ENCODE data around the gene MSRB3.

MSRB3 gene

GRCh38 chr12:65278576-65279368 lies at the start of gene MSRB3:
TSS of gene MSRB3 (plus strand) at chr12:65278683. CDS start at chr12:65308580, 29,897 bp downstream.
- Histone ChIP-seq H3K9ac (ENCODE audit: insufficient read length) (peak within 1 kb of the TSS; percentile 67), H3K27ac (no peak within 1 kb of the TSS), H3K4me3 (peak within 1 kb of the TSS; percentile 78), H3K36me3 (ENCODE audit: insufficient read depth, low read length) (no peaks in the 10 kb centered on the region), H3K9me3 (ENCODE audit: low read depth, low read length) (no peaks in the 10 kb centered on the region)
- no peak for DNase-seq (ENCODE audit: low read depth, low spot score)
- TF ChIP-seq EZH2 (IDR thresholded peaks at IDR 0.05) = no peak
- no peak for TF ChIP-seq POLR2AphosphoS5 (IDR thresholded peaks at IDR 0.05; ENCODE audit: borderline replicate concordance, low read depth, low read length)
- TF ChIP-seq FOXP2 (optimal IDR thresholded peaks at IDR 0.05; ENCODE audit: control extremely low read depth, extremely low read length, insufficient read depth) = no peak

- Histone ChIP-seq H3K4me3 (no peak overlapping the region), H3K36me3 (ENCODE audit: insufficient read depth, low read length) (peaks cover 25% of the 10 kb centered on the region), H3K27ac (no peak overlapping the region), H3K9me3 (ENCODE audit: low read depth, low read length) (peaks cover 8% of the 10 kb centered on the region; the same call in 1 of the 2 replicates), H3K9ac (ENCODE audit: insufficient read length) (no peak overlapping the region)
- no peak for TF ChIP-seq POLR2AphosphoS5 (IDR thresholded peaks at IDR 0.05; ENCODE audit: borderline replicate concordance, low read depth, low read length)
- TF ChIP-seq EZH2 (IDR thresholded peaks at IDR 0.05) = no peak
- TF ChIP-seq FOXP2 (optimal IDR thresholded peaks at IDR 0.05; ENCODE audit: control extremely low read depth, extremely low read length, insufficient read depth) = no peak
- DNase-seq (ENCODE audit: low read depth, low spot score) = no peak
Measured at GRCh38 chr12:65229441-65229840, 49.0 kb upstream of the MSRB3 start.

- Histone ChIP-seq H3K36me3 (ENCODE audit: insufficient read depth, low read length) (peaks cover 17% of the 10 kb centered on the region), H3K9ac (ENCODE audit: insufficient read length) (no peak overlapping the region)
Measured at GRCh38 chr12:65232476-65233077, 45.9 kb upstream of the MSRB3 start.

GRCh38 chr12:65237153-65237552 lies 41.3 kb upstream of the MSRB3 start:
- no peaks in the 10 kb centered on the region for H3K9me3 ChIP-seq (ENCODE audit: low read depth, low read length)
- H3K4me3 ChIP-seq = no peak overlapping the region
- no peak for TF ChIP-seq POLR2AphosphoS5 (IDR thresholded peaks at IDR 0.05; ENCODE audit: borderline replicate concordance, low read depth, low read length)
- TF ChIP-seq FOXP2 (optimal IDR thresholded peaks at IDR 0.05; ENCODE audit: control extremely low read depth, extremely low read length, insufficient read depth) = no peak
- no peak for TF ChIP-seq EZH2 (IDR thresholded peaks at IDR 0.05)
- H3K36me3 ChIP-seq (ENCODE audit: insufficient read depth, low read length) = peaks cover 11% of the 10 kb centered on the region
- no peak overlapping the region for H3K27ac ChIP-seq
- no peak overlapping the region for H3K9ac ChIP-seq (ENCODE audit: insufficient read length)
- no peak for DNase-seq (ENCODE audit: low read depth, low spot score)

More at GRCh38 chr12:65232476-65233077, 45.9 kb upstream of the MSRB3 start:
- DNase-seq (ENCODE audit: low read depth, low spot score) = peak; percentile 5
- no peak overlapping the region for H3K4me3 ChIP-seq
- H3K9me3 ChIP-seq (ENCODE audit: low read depth, low read length) = peaks cover 8% of the 10 kb centered on the region; the same call in 1 of the 2 replicates
- H3K27ac ChIP-seq = no peak overlapping the region
- no peak for TF ChIP-seq POLR2AphosphoS5 (IDR thresholded peaks at IDR 0.05; ENCODE audit: borderline replicate concordance, low read depth, low read length)
- no peak for TF ChIP-seq FOXP2 (optimal IDR thresholded peaks at IDR 0.05; ENCODE audit: control extremely low read depth, extremely low read length, insufficient read depth)
- no peak for TF ChIP-seq EZH2 (IDR thresholded peaks at IDR 0.05)

GRCh38 chr12:65238609-65239008 lies 39.9 kb upstream of the MSRB3 start:
- no peak for TF ChIP-seq EZH2 (IDR thresholded peaks at IDR 0.05)
- no peak for TF ChIP-seq POLR2AphosphoS5 (IDR thresholded peaks at IDR 0.05; ENCODE audit: borderline replicate concordance, low read depth, low read length)
- no peak for TF ChIP-seq FOXP2 (optimal IDR thresholded peaks at IDR 0.05; ENCODE audit: control extremely low read depth, extremely low read length, insufficient read depth)
- DNase-seq (ENCODE audit: low read depth, low spot score) = no peak
- Histone ChIP-seq H3K4me3 (no peak overlapping the region), H3K27ac (no peak overlapping the region), H3K36me3 (ENCODE audit: insufficient read depth, low read length) (peaks cover 19% of the 10 kb centered on the region), H3K9ac (ENCODE audit: insufficient read length) (no peak overlapping the region), H3K9me3 (ENCODE audit: low read depth, low read length) (no peaks in the 10 kb centered on the region)

GRCh38 chr12:65248656-65249633 lies 29.5 kb upstream of the MSRB3 start:
- DNase-seq (ENCODE audit: low read depth, low spot score) = no peak
- no peak overlapping the region for H3K9ac ChIP-seq (ENCODE audit: insufficient read length)
- H3K4me3 ChIP-seq = no peak overlapping the region
- no peak for TF ChIP-seq POLR2AphosphoS5 (IDR thresholded peaks at IDR 0.05; ENCODE audit: borderline replicate concordance, low read depth, low read length)
- peaks cover 20% of the 10 kb centered on the region for H3K36me3 ChIP-seq (ENCODE audit: insufficient read depth, low read length)
- no peak overlapping the region for H3K27ac ChIP-seq
- H3K9me3 ChIP-seq (ENCODE audit: low read depth, low read length) = no peaks in the 10 kb centered on the region

GRCh38 chr12:65252515-65252914 lies 26.0 kb upstream of the MSRB3 start:
- no peak for DNase-seq (ENCODE audit: low read depth, low spot score)
- Histone ChIP-seq H3K9ac (ENCODE audit: insufficient read length) (no peak overlapping the region), H3K27ac (no peak overlapping the region), H3K36me3 (ENCODE audit: insufficient read depth, low read length) (peaks cover 3% of the 10 kb centered on the region; the same call in 1 of the 2 replicates), H3K9me3 (ENCODE audit: low read depth, low read length) (no peaks in the 10 kb centered on the region), H3K4me3 (no peak overlapping the region)
- TF ChIP-seq EZH2 (IDR thresholded peaks at IDR 0.05) (no peak), FOXP2 (optimal IDR thresholded peaks at IDR 0.05; ENCODE audit: control extremely low read depth, extremely low read length, insufficient read depth) (no peak), POLR2AphosphoS5 (IDR thresholded peaks at IDR 0.05; ENCODE audit: borderline replicate concordance, low read depth, low read length) (no peak)

GRCh38 chr12:65257986-65258385 lies 20.5 kb upstream of the MSRB3 start:
- DNase-seq (ENCODE audit: low read depth, low spot score) = no peak
- Histone ChIP-seq H3K36me3 (ENCODE audit: insufficient read depth, low read length) (no peaks in the 10 kb centered on the region), H3K27ac (no peak overlapping the region), H3K9me3 (ENCODE audit: low read depth, low read length) (no peaks in the 10 kb centered on the region), H3K4me3 (no peak overlapping the region), H3K9ac (ENCODE audit: insufficient read length) (no peak overlapping the region)
- TF ChIP-seq FOXP2 (optimal IDR thresholded peaks at IDR 0.05; ENCODE audit: control extremely low read depth, extremely low read length, insufficient read depth) (no peak), EZH2 (IDR thresholded peaks at IDR 0.05) (no peak), POLR2AphosphoS5 (IDR thresholded peaks at IDR 0.05; ENCODE audit: borderline replicate concordance, low read depth, low read length) (no peak)
